ENCODE measurements around the gene RHOH.

The RHOH gene

DNA sequence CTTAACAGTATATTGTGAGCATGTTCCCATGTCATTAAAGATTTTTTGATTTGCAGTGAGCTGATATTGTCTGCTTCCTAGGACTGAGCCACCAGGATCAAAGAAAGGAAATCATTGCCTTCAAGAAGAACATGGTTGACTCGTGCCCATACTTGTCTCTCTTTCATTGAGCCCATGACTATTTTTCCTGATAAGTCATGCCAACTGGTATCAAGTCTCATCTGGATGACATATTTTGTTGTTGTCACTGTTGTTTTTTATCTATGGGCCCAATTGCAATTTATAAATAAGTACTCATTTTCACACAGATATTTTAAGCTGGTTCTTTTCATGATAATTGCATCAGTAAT is 10.2 kb upstream of the RHOH start:
- DNase-seq (ENCODE audit: low read depth, low spot score), result peak; percentile 60
- peak overlapping the region; percentile 98 for H3K27ac ChIP-seq

DNA sequence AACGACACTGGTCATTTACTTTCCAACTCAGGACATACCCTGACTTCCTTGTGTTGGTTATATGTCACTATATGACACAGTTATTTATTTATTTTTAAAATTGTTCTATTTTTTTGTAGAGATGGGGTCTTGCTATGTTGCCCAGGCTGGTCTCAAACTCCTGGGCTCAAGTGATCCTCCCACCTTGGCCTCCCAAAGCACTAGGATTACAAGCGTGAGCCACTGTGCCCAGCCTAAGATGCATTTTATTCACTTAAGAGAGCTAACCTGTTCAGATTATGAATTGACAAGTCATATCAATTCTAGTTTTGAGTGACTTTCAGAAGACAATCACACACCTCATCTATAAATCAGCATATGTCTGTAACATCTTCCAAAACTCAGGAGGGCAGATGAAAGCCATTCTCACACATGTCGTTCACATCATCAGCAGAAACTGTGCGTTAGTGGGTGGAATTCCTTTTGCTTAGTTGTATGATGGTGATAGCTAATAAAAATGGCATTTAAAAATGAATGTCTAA is 9.4 kb upstream of the RHOH start:
- DNase-seq (ENCODE audit: low read depth, low spot score), result no peak
- peak overlapping the region; percentile 98 for H3K27ac ChIP-seq

DNA sequence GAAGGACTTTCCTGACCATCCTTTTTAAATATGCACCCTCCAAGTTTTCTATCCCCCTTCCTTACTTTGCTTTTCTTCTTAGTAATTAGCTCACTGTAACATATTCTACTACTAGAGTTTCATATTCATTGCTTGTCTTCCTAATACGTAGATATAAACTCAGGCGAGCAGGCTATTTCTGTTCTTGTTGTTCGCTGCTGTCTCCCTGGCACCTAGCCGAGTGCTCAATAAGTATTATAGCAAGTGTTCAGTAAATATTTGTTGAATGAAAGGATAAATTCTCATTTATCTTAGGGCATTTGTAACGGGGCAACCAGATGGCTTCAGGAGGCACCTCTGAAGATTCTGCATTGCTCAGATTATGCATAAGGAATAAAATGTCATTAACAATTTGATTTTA is 6.8 kb upstream of the RHOH start:
- no peak for DNase-seq (ENCODE audit: low read depth, low spot score)
- peak overlapping the region; percentile 60 for H3K27ac ChIP-seq

DNA sequence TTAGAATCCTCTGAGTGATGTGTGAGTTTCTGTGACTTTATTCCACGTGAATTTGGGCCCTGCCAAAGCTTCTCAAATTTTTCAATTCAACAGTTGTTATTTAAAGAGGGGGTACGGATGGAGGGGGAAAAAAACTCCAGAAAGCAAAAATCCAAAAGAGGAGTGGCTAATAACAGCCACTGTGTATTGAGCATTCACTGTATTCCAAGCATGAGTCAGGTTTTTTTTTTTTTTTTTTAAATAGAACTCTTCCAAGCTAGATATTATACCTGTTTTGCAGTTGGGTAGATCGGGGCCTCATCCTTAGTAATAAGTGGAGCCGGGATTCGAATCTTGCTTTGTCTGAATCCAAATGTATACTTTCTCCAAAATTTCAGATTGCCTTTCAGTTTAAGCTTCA is 6.4 kb upstream of the RHOH start:
- peak overlapping the region; percentile 60 for H3K27ac ChIP-seq
- no peak for DNase-seq (ENCODE audit: low read depth, low spot score)

DNA sequence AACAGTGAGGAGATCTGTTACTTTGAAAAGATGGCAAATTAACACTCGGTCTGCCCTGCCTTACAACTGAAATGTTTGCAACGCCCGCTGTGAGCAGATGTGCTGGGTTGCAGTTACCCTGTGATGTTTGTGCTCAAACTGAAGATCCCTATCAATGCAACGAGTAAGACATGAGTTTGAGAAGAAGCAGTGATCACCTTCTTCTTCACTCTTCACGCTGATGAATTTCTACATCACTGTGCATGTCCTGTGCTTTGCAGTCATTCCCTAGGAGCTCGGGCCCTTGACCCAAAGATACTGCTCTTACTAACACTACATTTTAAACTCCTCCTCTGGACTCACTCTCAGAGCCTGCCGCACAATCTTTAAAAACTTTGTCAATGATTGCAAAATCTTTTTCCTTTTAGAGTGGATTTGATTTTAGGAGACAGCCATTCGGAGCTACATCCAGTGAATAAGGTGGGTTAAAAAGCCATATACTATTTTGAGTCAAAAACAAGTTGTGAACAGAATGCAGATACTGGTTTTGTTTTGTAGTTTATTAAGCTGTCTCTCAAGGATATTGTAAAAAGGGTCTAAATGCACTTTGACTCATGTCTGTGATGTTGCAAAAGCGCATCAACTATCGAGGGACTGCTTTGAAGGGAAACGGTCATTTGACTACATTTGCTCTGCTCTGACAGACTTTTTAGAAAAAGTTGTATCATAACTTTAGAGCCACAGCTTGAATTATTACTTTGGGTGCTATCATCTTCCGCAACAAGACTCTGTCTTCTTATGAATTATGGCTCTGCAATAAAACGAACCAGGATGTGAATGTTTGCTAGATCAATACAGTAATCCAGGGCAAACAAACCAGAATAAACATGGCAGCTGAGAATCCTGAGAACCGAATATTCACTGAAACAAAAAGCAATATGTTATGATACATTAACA is 5.7 kb upstream of the RHOH start:
- DNase-seq (ENCODE audit: low read depth, low spot score), result peak; percentile 33
- H3K27ac ChIP-seq, result peak overlapping the region; percentile 60

DNA sequence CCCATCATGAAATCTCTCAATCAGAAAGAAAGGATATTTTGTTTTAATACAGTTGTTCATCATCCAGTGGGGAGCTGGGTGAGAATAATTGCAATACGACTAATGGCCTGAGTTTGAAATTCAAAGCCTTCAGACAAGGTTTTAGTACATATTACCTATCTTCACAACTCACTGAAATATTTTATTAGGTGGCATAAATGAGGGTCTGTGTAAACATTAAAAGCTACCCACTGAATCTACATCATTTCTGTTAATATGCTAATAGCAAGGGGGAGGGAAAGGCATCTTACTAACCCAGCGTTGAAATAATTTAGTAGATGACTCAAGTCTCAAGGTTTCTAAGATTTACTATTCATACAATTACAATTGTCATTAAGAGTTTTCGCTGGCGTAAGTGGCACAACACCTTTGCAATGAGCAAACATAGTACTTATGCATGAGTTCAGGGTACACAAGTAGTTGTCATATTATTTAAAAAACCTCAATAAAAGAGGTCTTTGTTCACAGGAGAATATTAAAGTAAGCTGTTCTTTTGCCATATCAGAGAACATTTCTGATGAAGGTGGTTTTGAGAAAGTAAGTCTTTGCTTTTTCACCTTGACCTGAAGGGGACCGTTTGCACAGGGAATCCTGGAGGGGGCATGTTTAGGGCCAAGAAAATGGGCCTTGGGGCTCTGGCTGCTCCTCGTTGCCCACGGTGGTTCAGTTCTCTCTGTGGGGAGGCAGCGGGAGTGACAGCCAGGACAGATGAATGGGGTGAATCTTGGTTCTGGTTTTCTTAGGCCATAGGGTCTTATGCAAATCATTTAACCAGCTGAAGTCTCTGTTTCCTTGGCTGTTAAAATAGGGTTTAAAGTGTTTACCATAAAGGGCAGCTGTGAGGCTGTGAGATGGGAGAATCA is 4.5 kb upstream of the RHOH start:
- peak overlapping the region; percentile 60 for H3K27ac ChIP-seq
- DNase-seq (ENCODE audit: low read depth, low spot score), result no peak

DNA sequence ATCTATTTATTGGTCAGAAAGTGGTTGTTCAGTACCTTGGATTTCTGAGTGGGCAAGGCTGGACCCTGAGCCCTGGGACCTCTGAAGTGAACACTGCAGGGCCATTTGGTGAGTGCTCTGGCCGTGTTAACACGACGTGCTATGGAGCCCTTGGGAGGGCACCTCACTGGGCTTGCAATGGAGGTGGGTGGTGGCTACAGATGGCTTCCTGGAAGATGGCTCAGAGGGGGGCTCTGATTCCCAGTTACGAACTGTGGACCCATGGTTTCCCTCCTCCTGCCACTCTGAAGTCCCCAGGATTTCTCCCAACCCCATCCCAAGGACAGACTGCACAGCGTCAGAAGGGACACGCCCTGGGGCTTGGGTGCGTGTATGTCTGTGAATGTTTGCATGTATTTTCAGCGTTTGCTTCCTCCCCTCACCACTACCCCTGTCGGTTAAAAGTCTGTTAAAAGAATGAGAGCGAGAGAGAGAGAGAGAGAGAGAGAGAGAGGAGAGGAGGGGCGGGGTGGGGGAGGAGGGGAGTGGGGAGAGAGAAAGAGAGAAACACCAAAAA is 3.7 kb upstream of the RHOH start:
- H3K27ac ChIP-seq, result peak overlapping the region; percentile 60
- DNase-seq (ENCODE audit: low read depth, low spot score), result no peak

DNA sequence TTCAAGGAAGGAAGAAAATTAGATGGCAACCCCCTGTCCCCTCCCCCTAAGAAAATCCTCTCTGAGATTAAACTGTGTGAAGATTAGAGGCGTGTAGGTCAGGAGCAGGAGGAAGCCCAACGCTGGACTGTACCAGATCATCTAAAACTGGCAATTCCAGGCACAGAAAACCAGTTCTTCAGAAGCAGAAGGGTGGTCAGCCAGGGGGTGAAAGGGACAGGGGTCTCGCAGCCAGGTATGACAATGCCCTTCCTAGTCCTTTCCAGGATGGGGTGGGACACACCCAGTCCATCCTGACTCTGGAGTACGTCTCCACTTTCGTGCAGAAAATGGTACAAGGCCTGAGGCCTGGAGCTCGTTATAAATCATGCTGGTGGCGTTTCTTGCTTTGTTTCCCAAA is 3.3 kb upstream of the RHOH start:
- H3K27ac ChIP-seq, result no peak overlapping the region
- DNase-seq (ENCODE audit: low read depth, low spot score), result no peak

DNA sequence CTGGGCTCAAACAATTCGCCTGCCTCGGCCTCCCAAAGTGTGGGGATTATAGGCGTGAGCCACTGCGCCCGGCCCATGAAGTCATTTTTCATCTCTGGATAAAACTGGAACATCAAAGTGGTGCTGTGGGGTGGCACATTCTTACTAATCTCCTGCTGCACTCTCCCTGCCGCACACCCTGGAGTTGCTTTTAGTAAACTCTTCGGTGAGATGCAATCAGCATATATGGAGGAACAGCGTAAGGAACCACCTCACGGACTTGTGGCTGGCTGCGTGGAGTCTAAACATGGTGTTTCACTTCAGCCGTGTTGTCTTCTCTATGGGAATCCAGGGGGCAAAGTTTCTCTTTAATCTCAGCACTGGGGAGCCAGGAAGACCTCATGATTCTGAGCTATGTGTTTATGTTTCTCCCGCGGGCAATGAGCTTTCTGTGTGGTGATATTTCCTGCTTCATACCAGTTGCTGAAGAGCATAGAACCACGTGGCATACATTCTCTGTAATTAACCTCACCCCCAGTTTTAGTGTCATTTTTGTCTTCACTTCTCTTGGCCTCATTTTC is 2.1 kb upstream of the RHOH start:
- DNase-seq (ENCODE audit: low read depth, low spot score), result no peak
- H3K27ac ChIP-seq, result no peak overlapping the region

DNA sequence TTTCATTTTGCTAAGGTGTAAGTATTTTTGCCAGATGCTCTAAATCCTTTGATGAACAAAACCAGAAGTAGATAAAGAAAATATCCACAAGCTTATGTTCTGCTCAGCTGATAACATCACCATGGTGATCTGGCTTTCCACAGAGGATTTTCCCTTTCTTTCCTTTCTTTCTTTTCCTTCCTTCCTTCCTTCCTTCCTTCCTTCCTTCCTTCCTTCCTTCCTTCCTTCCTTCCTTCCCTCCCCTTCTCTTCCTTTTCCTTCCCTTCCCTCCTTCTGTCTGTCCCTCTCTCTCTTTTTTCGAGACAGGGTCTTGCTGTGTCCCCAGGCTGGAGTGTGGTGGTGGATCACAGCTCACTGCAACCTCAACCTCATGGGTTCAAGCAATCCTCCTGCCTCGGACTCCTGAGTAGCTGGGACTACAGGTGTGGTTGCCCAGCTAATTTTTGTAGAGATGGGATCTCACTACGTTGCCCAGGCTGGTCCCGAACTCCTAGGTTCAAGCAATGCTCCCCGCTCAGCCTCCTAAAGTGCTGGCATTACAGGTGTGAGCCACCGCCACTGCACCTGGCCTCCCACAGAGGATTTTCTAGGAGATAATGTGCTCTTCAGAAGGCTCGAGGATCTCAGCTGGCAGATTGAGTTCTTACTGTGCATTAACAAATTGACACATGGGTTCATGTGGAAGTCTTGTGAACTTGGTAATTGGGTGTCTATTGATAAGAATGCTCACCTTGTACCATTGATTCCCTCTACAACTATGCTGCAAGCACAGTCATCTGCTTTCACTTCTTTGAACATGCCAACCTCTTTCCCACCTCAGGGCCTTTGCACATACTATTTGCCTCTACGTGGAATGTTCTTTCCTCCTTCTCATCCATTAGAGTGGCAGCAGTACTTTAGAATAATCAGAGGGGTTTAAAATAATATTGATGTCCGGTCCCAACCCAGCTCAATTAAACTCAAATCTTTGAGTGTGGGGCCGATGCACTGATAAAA is 1.4 kb upstream of the RHOH start:
- DNase-seq (ENCODE audit: low read depth, low spot score), result no peak
- no peak overlapping the region for H3K27ac ChIP-seq

DNA sequence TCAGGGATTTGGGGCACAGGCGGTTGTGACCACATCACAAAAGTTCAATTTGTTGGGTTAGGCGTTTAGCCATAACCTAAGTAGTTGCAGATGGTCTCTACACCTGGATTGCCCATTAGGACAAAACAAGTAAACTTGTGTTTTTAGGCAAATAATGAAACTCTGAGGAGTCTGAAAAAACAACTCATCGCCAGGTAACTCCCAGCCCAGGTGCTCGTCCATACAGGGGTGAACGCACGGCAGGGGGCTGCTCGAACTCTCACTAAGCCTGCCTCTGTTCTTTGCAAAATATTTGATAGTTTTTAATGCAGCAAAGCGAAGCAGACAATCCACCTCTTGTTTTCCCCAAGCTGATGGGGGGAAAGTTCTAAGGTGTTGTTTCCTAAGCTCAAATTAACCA is 559 bp upstream of the RHOH start:
- H3K27ac ChIP-seq, result no peak overlapping the region

DNA sequence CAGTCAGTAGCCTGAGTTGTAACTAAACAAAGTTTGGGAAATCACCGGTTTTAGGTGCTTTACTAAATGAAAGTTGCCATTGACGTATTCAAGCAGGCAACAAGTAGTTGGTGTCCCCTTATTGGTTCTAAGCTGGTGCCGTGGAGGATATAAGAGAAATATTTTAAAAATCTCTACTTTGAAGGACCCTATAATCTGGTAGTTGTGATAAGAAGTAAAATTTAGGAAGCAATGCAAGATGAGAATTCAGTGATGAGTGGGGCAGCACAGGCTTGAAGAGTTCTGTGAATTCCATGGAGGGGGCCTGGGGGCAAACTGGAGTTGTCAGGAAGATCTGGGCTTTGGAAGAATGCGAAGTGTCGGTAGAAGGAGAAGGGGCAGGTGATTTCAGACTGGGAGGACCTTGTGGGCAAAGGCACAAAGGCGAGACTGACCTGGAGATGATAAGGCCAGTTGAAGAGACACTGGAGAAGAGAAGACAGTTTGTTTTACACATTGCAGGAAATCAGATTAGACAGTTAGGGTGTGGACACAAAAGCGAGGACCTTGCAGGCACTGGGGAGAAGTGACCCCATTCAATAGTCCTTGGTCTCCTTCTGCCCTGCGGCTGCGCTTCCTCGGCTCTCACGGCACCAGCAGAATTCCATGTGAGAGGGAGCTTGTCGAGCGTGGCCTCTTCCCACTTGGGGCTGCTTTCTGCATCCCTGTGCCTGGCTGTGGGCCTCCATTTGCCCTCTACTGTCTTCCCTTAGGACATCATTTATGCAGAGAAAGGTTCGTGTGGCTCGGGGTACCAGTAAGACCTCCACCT is 1.3 kb downstream of the RHOH start:
- no peak overlapping the region for H3K27ac ChIP-seq
- DNase-seq (ENCODE audit: low read depth, low spot score), result no peak

More for the DNA sequence above, 559 bp upstream of the RHOH start:
- no peak for DNase-seq (ENCODE audit: low read depth, low spot score)

DNA sequence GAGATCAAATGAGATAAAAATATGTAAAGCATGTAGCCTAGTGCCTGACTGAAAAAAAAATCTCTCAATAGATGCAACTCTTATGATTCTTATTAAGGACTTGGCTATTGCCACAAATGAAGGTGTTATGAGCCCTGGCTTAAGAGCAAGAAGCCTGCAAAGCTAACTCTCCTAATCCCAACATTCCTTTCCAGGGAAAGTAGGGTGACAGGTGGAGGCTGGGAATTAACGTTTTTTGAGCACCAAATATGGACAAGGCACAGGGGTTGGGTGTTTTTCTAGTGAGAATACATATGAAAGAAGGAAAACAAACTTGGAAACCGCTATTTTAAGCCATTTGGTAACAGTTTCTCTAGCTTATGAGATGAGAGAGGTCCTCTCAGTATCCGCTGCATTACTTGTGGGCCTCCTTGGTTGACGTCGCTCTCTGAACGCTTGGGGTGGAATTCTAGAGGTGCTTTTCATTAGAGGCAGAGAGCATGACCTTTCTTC is 2.4 kb downstream of the RHOH start:
- H3K27ac ChIP-seq, result no peak overlapping the region
- DNase-seq (ENCODE audit: low read depth, low spot score), result no peak

DNA sequence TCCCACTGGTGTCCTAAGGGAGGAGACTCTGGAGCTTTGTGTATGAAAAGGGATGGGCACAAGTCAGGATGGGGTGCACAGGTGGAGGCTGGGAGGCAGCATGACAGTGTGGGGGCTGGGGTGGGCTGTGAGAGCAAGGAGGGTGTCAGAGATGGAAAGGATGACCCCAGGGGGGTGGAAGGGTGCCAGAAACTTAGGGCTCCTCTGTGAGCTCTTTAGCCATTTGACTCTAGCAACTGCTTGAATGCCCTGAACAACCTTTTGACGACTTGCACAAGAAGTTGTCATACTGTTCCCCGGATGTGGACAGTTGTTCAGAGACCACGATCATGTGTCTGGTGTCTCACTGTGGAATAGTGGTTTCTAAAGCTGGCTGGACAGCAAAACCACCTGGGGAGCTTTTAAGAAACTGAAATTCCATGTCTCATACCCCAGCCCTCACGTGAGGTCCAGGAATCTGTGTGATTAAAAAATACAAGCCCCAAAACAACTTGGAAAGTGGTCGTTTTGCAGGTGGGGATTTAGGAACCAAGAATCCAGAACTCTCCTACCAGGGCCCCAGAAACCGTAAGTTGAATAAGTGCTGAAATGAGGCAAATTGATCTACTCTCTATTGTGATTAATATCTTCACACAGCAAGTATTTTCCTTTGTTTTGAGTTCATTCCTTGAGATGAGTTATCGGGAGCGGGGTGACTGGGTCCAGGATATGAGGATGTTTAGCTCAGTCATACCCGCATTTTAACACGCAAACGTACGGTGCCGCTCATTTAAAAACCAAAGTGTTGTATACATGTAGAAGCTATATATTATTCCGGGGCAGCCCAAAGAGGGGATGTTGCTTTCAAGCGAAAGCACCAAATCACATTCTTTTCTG is 3.4 kb downstream of the RHOH start:
- DNase-seq (ENCODE audit: low read depth, low spot score), result no peak
- no peak overlapping the region for H3K27ac ChIP-seq

DNA sequence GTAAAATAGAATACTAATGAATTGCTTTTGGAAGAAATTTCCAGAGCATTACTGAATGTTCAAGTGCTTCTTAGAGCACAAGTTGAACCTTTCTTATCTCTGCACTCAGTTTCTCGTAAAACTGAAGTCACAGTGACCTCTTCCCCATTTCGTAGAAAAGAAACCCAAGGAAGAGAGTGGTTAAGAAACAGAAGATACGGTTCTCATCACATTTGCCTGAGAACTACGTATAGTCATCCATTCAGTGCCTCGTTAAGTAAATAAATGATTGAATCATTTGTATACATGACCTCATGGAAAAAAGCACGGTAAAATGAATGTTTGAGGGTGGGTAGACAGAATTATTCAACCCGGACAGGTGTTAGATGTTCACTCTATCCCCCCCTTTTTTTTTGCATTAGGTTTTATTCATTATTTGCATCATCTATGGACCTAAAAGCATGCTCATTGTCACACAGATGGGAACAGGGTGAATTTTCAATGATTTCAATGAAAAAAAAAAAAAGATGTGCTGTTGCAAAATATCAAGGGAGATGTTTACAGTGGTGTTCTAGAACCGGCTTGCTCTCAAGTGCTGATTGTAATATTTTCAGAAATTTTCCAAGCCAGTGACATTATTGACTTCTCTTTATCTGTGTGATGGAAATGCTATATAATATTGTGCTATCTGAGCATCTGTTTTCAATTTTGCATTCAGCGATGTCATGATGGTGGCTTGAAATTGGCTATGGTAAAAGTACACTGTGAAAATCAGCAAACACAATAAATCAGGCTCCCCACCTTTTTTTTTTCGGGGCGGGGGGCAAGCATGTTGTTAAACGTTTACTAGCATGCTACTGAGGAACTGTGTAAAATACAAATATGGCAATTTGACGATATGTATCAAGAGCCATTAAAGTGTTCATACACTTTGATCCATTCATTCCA is 4.3 kb downstream of the RHOH start:
- H3K27ac ChIP-seq, result no peak overlapping the region
- no peak for DNase-seq (ENCODE audit: low read depth, low spot score)

DNA sequence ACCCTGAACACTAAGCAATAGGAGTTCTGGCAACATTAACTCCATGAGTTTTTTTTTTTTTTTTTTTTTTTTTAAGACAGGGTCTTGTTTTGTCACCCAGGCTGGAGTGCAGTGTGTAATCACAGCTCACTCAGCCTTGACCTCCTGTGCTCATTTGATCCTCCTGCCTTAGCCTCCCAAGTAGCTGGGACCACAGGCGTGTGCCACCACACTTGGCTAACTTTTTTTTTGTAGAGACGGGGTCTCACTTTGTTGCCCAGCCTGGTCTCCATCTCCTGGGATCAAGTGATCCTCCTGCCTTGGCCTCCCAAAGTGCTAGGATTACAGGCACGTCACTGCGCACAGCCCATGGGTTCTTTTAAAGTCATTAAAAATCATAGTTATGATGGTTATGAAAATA is 5.1 kb downstream of the RHOH start:
- no peak for DNase-seq (ENCODE audit: low read depth, low spot score)
- no peak overlapping the region for H3K27ac ChIP-seq

Measured in epithelial cell of prostate (primary cell).